GM18526 (cell line): ENCODE data around the gene RAD51D.

ENCODE experiments used
- POLR2A ChIP-seq: IDR thresholded peaks from 3 replicates; pipeline ENCODE4 v1.6.1; 2011; ENCODE audit not compliant: insufficient read length; ENCODE audit errors: extremely low read depth

Gene RAD51D

GRCh38 chr17:35086931-35087573 is 32.6 kb downstream of the RAD51D start:
- TF ChIP-seq POLR2A: no peak

- TF ChIP-seq POLR2A: no peak
Measured at GRCh38 chr17:35086164-35086563, 33.5 kb downstream of the RAD51D start.

GRCh38 chr17:35084987-35085386 is 34.7 kb downstream of the RAD51D start:
- no peak for TF ChIP-seq POLR2A

DNA sequence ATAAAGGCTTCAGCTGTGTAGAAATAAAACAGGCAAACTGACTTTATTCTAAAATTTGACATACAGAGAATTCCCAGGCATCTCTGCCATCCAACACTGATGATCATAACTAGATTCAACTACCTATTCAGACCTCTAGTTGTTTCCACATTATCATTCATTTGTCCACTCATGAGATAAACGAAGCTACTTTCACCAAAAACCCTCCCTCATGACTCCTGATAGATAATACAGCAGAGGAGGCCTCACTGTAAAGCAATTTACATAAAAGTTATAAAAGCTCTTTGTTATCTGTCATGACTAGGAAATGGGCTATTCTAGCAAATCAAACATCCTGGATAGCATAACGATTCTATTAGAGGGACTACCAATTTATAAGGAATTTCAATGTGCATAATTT is 36.6 kb downstream of the RAD51D start:
- TF ChIP-seq POLR2A: no peak

DNA sequence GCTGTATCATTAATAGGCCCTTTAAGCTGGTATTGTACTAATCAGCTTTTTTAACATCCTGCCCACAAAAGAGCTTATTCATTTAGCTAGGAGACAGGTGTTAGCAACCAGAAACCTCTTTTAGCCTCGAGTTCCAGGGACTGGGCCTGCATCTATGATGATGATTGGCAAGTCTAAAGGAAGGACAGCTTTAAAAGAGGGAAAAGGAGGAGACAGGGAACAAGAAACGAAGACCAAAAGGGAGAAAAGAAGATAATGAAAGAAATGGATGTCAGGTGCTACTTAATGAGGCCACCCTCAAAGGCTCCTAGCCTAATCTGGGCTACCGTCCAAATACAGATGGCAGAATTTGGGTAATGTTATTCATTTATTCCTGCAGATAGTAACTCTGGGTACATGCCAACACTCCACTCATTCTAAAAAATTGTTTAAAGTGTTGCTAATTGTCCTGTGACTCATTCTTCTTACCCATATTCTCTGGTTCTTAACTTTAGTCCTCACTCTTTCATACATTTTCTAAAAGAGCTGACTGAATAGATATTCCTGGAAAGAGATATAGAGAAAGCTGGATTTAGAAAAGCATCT is 37.5 kb downstream of the RAD51D start:
- TF ChIP-seq POLR2A: no peak

DNA sequence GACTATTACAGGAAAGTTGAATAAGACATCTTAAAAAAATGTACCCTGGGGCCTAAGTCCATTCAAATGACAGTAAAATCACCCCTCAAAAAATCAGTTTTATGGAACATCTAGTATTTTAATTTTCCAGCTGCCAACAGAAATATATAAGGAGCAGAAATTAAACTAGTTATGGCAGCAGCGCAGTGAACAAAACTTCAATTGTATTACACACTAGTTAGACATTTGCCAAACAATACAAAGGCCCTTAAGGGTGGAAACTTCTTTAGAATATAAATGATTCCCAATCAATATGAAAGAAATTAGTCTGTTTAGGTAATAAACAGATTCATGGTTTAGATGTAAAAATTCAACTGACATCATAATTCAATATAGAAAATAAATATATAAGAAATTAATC is 38.0 kb downstream of the RAD51D start:
- TF ChIP-seq POLR2A: no peak

DNA sequence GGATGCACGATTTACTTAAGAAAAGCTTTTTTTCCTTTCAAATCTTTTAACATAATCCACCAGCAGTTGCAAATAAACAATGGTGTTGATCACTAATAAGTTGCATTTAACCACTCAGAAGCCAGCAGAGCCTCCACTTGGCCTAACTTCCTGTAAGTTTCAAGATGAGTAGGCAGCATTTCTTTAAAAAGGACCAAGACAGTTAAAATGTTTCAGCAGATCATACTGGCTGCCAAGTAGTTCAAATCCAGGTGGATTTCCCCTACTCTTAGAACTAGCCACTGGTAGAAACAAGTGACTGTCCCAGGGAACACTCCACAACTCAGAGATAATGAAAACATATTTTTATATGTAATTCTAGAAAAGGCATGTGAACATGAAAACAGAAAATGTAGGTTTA is 39.1 kb downstream of the RAD51D start:
- TF ChIP-seq POLR2A: peak; percentile 18

DNA sequence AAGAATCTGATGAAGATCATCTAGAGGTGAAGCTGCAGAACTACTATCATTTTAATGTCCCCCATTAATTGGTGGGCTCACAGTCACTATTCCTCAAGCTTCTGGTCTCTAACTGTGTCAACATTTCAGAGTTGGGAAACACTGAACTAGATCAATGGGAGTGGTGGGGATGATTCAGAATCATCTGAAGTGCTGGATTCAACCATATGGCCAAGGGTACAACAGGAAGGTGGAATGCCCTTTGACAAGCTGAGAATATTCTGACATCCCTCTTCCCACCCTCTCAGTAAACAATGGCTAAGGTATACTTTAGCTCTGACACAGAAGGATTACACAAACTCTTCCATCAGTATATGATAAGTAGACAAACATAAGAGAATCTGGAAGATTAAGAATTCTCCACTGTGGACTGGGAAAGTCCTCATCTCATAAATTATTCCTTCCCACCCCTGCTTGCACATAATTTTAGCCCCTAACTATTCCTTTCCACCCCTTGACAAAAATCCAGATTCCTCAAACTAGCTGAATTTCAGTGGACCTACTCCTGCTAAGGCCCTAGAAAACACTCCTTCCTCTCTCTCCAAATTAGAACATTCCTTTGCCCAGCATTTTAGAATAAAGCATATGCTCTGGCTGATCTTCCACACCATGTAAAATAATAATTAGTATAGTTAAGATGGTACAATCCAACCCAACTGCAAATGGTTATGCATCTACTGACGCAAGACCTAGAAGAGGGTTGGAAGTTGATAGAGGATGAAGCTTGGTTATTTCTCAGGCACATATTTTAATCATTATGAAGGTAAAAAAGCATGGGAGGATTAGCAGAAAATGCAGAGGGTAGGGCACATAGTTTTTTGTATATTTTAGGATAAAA is 39.9 kb downstream of the RAD51D start:
- no peak for TF ChIP-seq POLR2A

GRCh38 chr17:35076874-35077273 is 42.8 kb downstream of the RAD51D start:
- no peak for TF ChIP-seq POLR2A

DNA sequence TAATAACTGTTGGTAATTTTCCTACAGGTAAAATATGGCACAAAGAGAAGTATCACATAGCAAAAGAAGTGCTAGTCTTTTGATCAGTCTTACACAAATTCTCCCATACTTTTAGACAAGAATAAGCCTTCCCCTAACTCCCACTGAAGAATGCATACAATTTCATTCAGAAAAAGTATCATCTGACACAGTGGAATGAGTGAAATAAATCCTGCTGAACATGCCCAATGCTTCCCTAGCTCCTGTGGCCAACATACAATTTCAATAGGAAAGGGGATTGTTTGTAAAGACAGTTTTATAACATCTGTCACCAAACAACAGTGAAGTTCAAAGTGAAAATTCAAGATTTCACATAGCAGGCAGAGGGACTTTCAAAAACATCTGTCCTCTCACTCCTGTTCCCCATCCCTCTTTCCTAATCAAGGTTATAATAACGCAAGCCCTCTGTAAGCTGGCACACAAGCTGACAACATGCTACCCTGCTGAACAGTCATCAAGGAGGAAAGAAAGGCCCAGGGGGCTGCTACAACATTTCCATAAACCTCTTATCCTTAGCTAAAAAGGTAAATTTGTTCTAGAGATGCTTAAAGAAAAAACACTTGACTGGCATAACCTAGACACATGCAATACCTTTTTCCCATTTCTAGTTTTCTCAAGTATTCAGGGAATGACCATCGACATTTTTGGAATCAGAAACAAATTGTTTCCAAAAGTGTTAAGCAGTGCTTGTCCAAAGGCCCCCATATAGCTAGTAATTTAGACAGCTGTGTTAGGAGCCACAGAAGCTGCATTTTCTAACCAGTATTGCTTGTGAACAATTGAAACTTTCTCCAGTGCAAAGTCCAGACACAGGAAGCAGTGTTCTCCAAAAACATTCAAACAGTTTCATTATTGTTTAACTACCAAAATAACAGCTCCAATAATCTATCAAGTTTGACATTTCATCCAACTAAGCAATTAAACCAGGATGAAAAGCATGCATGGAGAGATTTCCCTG is 44.7 kb downstream of the RAD51D start:
- no peak for TF ChIP-seq POLR2A

DNA sequence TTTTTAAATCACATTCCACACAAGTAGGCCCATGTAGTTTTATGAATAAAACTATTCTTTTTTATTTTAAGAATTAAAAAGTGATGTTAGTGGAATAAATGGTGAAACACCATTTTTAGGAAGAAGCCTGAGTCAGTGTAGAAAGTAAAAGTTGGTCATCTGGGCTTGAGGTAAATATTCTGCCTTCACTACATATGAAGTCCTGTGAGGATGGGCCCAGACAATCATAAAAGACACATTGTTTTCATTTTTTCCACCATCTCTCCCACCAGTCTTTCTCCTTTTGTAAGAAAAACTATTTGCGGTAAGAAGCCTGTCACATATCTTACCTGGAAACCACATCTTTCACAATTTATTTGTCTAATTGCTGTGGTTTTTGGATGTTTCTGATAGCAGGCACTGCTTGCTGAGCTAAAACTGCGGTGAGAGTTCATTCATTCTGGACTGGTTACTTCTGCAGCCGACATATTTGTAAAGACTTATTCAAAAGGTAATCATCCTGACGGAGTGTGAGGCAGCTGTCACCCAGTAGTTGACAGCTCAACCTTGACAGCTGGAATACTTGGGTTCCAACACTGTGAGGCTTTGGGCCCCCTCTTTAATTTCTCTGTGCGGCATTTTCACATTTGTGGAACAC is 45.6 kb downstream of the RAD51D start:
- TF ChIP-seq POLR2A: no peak

GRCh38 chr17:35073183-35073790 is 46.4 kb downstream of the RAD51D start:
- TF ChIP-seq POLR2A: no peak

GRCh38 chr17:35069311-35069710 is 50.3 kb downstream of the RAD51D start:
- TF ChIP-seq POLR2A: no peak

DNA sequence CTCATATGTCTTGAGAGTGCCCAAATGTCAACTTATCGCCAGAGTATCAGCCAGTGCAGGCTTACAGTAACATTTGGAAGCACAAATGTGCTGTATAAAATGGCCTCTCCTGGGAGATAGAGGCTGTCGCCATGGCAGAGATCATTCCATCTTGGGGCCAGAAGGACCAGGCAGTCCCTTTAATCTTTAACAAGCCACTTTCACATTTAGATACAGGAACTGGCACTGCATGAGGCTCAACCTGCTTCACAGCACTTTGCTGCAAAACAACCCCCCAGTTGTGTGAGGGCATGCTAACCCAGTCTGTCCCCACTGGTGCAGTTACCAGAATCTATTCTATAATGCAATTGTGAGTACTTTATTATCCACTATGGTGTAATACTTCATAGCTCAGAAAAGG is 51.4 kb downstream of the RAD51D start:
- peak; percentile 22 for TF ChIP-seq POLR2A
